DND-41 (cell line): ENCODE results near the gene HDAC7.

ENCODE experiments used
- ATAC-seq: fragments of 200-7000 bp; cut with Tn5 transposase; 3 replicates; pipeline ENCODE4 v1.9.1; 2021; ENCODE audit warnings: low read depth; ENCODE audit not compliant: insufficient read depth
- DNase-seq: peaks from one replicate; pipeline ENCODE4 v3.0.0-alpha.2; 2020
- H2AFZ ChIP-seq: 2 replicates; pipeline ENCODE4 v1.6.0; 2012; ENCODE audit warnings: low read depth, low read length
- H3K27ac ChIP-seq: 2 replicates; pipeline ENCODE4 v1.5.1; 2012; ENCODE audit warnings: low read length, inconsistent platforms
- H3K27me3 ChIP-seq: fragments of 200-600 bp; sonication (generic); 2 replicates; pipeline ENCODE4 v1.6.0; 2012; ENCODE audit warnings: low read length, mild to moderate bottlenecking, inconsistent platforms; ENCODE audit not compliant: insufficient read depth, poor library complexity
- H3K36me3 ChIP-seq: 2 replicates; pipeline ENCODE4 v1.5.1; 2012; ENCODE audit warnings: low read length, inconsistent platforms; ENCODE audit not compliant: insufficient read depth
- H3K4me1 ChIP-seq: 2 replicates; pipeline ENCODE4 v1.5.1; 2012; ENCODE audit warnings: mild to moderate bottlenecking, low read length; ENCODE audit not compliant: insufficient read depth
- H3K4me2 ChIP-seq: 2 replicates; pipeline ENCODE4 v1.6.0; 2012; ENCODE audit warnings: mild to moderate bottlenecking, moderate library complexity, low read length, inconsistent platforms; ENCODE audit not compliant: insufficient read depth
- H3K4me3 ChIP-seq, 2 experiments: fragments of 200-600 bp in 1 of 2; shearing (Covaris generic) in 1 of 2; 2 replicates each; pipeline ENCODE4 v1.5.1; 2012 to 2016; ENCODE audit warnings: inconsistent platforms in 2 of 2, low read length in 2 of 2, mild to moderate bottlenecking in 2 of 2, low read depth in 1 of 2, moderate library complexity in 1 of 2
- H3K79me2 ChIP-seq: 2 replicates; pipeline ENCODE4 v1.6.0; 2012; ENCODE audit warnings: low read length, inconsistent platforms; ENCODE audit not compliant: insufficient read depth
- H3K9ac ChIP-seq: 2 replicates; pipeline ENCODE4 v1.6.0; 2012; ENCODE audit warnings: low read depth, mild to moderate bottlenecking, inconsistent platforms, low read length, moderate library complexity
- H3K9me3 ChIP-seq: 2 replicates; pipeline ENCODE4 v1.5.1; 2012; ENCODE audit warnings: low read length, moderate library complexity, mild to moderate bottlenecking, inconsistent platforms; ENCODE audit not compliant: insufficient read depth, severe bottlenecking
- H4K20me1 ChIP-seq: 2 replicates; pipeline ENCODE4 v1.6.0; 2012; ENCODE audit warnings: low read length; ENCODE audit not compliant: insufficient read depth
- CTCF ChIP-seq: IDR thresholded peaks from 2 replicates; pipeline ENCODE4 v1.5.1; 2012; ENCODE audit warnings: borderline replicate concordance, low read length, moderate library complexity, mild to moderate bottlenecking; ENCODE audit not compliant: poor library complexity, severe bottlenecking; ENCODE audit errors: extremely low read depth
- EZH2 ChIP-seq: IDR thresholded peaks from 3 replicates; pipeline ENCODE4 v1.6.1; 2012; ENCODE audit warnings: borderline replicate concordance, low read depth, mild to moderate bottlenecking, moderate library complexity, low read length, inconsistent platforms; ENCODE audit not compliant: severe bottlenecking

Gene HDAC7

GRCh38 chr12:47814539-47815170, 5.0 kb downstream of the HDAC7 start:
- Histone ChIP-seq H3K4me2 (no peak overlapping the region), H3K36me3 (no peaks in the 10 kb centered on the region), H4K20me1 (peaks cover 69% of the 10 kb centered on the region), H2AFZ (no peak overlapping the region), H3K27ac (no peak overlapping the region), H3K9me3 (no peaks in the 10 kb centered on the region), H3K79me2 (peaks cover 3% of the 10 kb centered on the region; the same call in 1 of the 2 replicates), H3K4me1 (peaks cover 73% of the 10 kb centered on the region), H3K9ac (no peak overlapping the region), H3K27me3 (peaks cover 7% of the 10 kb centered on the region), H3K4me3 (no peak overlapping the region)
- no peak for ATAC-seq
- TF ChIP-seq EZH2 (no peak), CTCF (no peak)
- no peak for DNase-seq

DNA sequence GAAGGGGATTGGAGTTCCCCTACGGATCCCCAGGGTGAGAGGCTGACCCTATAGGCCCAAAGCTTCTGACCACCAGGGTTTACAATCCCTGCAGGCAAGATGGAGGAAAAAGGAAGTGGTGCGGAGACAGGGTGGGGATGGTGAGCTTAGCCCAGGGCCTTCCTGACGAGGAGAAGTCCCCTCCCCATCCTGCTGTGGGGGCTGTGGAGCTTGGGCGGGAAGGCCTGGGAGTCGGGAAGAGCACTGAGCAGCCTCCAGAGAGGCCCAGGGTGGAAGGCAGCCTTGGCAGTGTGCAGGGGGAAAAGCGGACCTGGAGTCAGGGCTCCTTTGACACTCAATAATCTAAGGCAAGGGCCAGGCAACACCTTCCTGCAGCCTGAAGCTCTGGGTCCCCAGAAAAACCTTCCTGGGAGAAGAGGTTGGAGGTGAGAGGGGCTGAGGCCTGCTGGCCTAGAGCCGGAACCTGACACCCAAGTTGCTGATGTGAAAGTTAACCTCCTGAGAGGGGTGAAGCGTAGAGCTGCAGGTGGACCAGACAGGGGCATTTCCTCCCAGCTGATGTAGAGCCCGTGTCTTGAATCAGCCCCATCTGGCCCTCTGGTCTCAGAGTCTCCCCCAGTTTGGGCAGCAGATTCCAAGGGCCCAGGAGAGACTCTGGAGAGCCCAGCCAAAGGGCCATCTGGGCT, 6.0 kb downstream of the HDAC7 start:
- H3K4me2 ChIP-seq = peak overlapping the region; percentile 64
- peaks cover 73% of the 10 kb centered on the region for H3K4me1 ChIP-seq
- no peak for TF ChIP-seq EZH2
- TF ChIP-seq CTCF = no peak
- H3K4me3 ChIP-seq = peak overlapping the region in 1 of 2 experiments; percentile 44; a peak in 2 of 4 replicates
- no peaks in the 10 kb centered on the region for H3K9me3 ChIP-seq
- H2AFZ ChIP-seq = peak overlapping the region; percentile 7; the same call in 1 of the 2 replicates
- no peak for DNase-seq
- no peaks in the 10 kb centered on the region for H3K36me3 ChIP-seq
- H3K79me2 ChIP-seq = peaks cover 3% of the 10 kb centered on the region; the same call in 1 of the 2 replicates
- peak overlapping the region; percentile 62 for H3K27ac ChIP-seq
- H4K20me1 ChIP-seq = peaks cover 69% of the 10 kb centered on the region
- H3K27me3 ChIP-seq = peaks cover under 1% of the 10 kb centered on the region
- ATAC-seq = no peak
- H3K9ac ChIP-seq = peak overlapping the region; percentile 44

- peak overlapping the region; percentile 5 to 44; a peak in 3 of 4 replicates for H3K4me3 ChIP-seq
- H3K27ac ChIP-seq = peak overlapping the region; percentile 62
- TF ChIP-seq CTCF (peak; percentile 32), EZH2 (no peak)
- H2AFZ ChIP-seq = peak overlapping the region; percentile 7; the same call in 1 of the 2 replicates
- H3K4me2 ChIP-seq = peak overlapping the region; percentile 64
- peak overlapping the region; percentile 44 for H3K9ac ChIP-seq
- peak; percentile 92 for DNase-seq
- H3K27me3 ChIP-seq = no peaks in the 10 kb centered on the region
- no peaks in the 10 kb centered on the region for H3K9me3 ChIP-seq
- peaks cover 73% of the 10 kb centered on the region for H3K4me1 ChIP-seq
- no peaks in the 10 kb centered on the region for H3K36me3 ChIP-seq
- ATAC-seq = peak; percentile 80
- H3K79me2 ChIP-seq = peaks cover 3% of the 10 kb centered on the region; the same call in 1 of the 2 replicates
- peaks cover 68% of the 10 kb centered on the region for H4K20me1 ChIP-seq
These were observed 6.7 kb downstream of the HDAC7 start for GRCh38 chr12:47812797-47813510.
